WTC11 (cell line): ENCODE data around the gene CTNNBIP1.

Experiments used
- JUN ChIP-seq: sonication (generic); formaldehyde crosslinking; IDR thresholded peaks from 2 replicates; pipeline ENCODE4 v1.8.0; 2023; ENCODE audit warnings: mild to moderate bottlenecking, missing genetic modification reagents
- NFATC4 ChIP-seq: fragments of 250-450 bp; sonication (Bioruptor Pico); IDR thresholded peaks from 2 replicates; pipeline ENCODE4 v1.9.0; 2021; ENCODE audit warnings: mild to moderate bottlenecking
- TF ChIP-seq, protein P1 (sequence below): sonication (generic); formaldehyde crosslinking; conservative IDR thresholded peaks from 2 replicates; pipeline ENCODE4 v1.8.1; 2023; ENCODE audit warnings: mild to moderate bottlenecking, low read depth, missing genetic modification reagents, moderate library complexity
- TF ChIP-seq, protein P2 (sequence below): fragments of 200-600 bp; IDR thresholded peaks from 2 replicates; pipeline ENCODE4 v1.8.0; 2022; ENCODE audit warnings: antibody characterized with exemption
- TF ChIP-seq, protein P3 (sequence below): sonication (generic); formaldehyde crosslinking; IDR thresholded peaks from 2 replicates; pipeline ENCODE4 v1.8.1; 2023; ENCODE audit warnings: mild to moderate bottlenecking, moderate library complexity, missing genetic modification reagents
- TF ChIP-seq, protein P4 (sequence below): sonication (generic); formaldehyde crosslinking; IDR thresholded peaks from 2 replicates; pipeline ENCODE4 v1.8.0; 2022; ENCODE audit warnings: mild to moderate bottlenecking, missing genetic modification reagents
- TF ChIP-seq, protein P5 (sequence below): sonication (generic); formaldehyde crosslinking; IDR thresholded peaks from 2 replicates; pipeline ENCODE4 v1.8.0; 2023; ENCODE audit warnings: missing genetic modification reagents

DNA sequence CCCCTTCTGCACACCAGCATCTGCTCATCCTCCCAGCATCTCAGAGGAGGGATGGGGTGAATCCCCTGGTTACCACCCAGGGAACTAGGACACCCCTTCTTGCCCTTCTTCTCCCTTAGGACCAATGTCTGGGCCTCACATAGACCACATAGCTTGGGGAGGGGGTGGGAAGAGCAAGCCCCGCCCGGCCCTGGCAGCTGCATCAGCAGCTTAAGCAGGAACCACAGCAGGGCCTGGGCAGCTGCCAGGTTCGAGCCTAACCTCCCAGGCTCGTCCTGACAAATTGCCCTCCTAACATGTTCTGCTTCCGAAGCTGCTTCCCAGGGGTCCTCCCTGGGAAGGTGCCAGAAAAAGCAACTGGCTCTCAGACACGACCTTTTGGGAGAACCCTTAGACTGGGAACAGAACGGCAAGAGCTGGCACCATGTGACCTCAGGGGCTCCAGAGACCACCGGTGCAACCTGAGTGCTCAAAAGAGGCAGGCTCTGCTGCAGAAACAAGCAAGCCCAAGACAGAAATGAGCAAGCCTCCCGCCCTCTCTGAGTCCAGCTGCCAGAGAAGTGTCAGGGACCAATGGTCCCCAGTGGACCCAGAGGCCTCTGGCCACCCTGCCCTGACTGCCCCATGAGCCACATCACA, 67.9 kb downstream of the CTNNBIP1 start:
- TF ChIP-seq, protein P1, sequence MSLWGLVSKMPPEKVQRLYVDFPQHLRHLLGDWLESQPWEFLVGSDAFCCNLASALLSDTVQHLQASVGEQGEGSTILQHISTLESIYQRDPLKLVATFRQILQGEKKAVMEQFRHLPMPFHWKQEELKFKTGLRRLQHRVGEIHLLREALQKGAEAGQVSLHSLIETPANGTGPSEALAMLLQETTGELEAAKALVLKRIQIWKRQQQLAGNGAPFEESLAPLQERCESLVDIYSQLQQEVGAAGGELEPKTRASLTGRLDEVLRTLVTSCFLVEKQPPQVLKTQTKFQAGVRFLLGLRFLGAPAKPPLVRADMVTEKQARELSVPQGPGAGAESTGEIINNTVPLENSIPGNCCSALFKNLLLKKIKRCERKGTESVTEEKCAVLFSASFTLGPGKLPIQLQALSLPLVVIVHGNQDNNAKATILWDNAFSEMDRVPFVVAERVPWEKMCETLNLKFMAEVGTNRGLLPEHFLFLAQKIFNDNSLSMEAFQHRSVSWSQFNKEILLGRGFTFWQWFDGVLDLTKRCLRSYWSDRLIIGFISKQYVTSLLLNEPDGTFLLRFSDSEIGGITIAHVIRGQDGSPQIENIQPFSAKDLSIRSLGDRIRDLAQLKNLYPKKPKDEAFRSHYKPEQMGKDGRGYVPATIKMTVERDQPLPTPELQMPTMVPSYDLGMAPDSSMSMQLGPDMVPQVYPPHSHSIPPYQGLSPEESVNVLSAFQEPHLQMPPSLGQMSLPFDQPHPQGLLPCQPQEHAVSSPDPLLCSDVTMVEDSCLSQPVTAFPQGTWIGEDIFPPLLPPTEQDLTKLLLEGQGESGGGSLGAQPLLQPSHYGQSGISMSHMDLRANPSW = no peak
- TF ChIP-seq, protein P2, sequence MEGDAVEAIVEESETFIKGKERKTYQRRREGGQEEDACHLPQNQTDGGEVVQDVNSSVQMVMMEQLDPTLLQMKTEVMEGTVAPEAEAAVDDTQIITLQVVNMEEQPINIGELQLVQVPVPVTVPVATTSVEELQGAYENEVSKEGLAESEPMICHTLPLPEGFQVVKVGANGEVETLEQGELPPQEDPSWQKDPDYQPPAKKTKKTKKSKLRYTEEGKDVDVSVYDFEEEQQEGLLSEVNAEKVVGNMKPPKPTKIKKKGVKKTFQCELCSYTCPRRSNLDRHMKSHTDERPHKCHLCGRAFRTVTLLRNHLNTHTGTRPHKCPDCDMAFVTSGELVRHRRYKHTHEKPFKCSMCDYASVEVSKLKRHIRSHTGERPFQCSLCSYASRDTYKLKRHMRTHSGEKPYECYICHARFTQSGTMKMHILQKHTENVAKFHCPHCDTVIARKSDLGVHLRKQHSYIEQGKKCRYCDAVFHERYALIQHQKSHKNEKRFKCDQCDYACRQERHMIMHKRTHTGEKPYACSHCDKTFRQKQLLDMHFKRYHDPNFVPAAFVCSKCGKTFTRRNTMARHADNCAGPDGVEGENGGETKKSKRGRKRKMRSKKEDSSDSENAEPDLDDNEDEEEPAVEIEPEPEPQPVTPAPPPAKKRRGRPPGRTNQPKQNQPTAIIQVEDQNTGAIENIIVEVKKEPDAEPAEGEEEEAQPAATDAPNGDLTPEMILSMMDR = no peak
- TF ChIP-seq, protein P3, sequence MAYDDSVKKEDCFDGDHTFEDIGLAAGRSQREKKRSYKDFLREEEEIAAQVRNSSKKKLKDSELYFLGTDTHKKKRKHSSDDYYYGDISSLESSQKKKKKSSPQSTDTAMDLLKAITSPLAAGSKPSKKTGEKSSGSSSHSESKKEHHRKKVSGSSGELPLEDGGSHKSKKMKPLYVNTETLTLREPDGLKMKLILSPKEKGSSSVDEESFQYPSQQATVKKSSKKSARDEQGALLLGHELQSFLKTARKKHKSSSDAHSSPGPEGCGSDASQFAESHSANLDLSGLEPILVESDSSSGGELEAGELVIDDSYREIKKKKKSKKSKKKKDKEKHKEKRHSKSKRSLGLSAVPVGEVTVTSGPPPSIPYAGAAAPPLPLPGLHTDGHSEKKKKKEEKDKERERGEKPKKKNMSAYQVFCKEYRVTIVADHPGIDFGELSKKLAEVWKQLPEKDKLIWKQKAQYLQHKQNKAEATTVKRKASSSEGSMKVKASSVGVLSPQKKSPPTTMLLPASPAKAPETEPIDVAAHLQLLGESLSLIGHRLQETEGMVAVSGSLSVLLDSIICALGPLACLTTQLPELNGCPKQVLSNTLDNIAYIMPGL (CRISPR knock-in tag) = no peak
- TF ChIP-seq NFATC4 (CRISPR knock-in tag) (no peak), JUN (CRISPR knock-in tag) (no peak)
- TF ChIP-seq, protein P4, sequence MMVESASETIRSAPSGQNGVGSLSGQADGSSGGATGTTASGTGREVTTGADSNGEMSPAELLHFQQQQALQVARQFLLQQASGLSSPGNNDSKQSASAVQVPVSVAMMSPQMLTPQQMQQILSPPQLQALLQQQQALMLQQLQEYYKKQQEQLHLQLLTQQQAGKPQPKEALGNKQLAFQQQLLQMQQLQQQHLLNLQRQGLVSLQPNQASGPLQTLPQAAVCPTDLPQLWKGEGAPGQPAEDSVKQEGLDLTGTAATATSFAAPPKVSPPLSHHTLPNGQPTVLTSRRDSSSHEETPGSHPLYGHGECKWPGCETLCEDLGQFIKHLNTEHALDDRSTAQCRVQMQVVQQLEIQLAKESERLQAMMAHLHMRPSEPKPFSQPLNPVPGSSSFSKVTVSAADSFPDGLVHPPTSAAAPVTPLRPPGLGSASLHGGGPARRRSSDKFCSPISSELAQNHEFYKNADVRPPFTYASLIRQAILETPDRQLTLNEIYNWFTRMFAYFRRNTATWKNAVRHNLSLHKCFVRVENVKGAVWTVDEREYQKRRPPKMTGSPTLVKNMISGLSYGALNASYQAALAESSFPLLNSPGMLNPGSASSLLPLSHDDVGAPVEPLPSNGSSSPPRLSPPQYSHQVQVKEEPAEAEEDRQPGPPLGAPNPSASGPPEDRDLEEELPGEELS (CRISPR knock-in tag) = no peak
- TF ChIP-seq, protein P5, sequence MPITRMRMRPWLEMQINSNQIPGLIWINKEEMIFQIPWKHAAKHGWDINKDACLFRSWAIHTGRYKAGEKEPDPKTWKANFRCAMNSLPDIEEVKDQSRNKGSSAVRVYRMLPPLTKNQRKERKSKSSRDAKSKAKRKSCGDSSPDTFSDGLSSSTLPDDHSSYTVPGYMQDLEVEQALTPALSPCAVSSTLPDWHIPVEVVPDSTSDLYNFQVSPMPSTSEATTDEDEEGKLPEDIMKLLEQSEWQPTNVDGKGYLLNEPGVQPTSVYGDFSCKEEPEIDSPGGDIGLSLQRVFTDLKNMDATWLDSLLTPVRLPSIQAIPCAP (CRISPR knock-in tag) = no peak
